IMR-90 (cell line): ENCODE results near the gene QRFP. TPM values are rescaled to one million over a fixed set of nuclear protein-coding genes. Genes with fewer than 3 reads are reported as not detected.

ENCODE experiments used
- ATAC-seq: fragments of 200-7000 bp; cut with Tn5 transposase; 2 replicates; pipeline ENCODE4 v1.9.1; 2020; ENCODE audit warnings: low read depth, mild to moderate bottlenecking, moderate library complexity
- BruUV-seq: library from RNA; stranded (reverse); fragments of 400-500 nt; replicated peaks from 2 replicates; lab custom pipeline; 2021; lab: Mats Ljungman, UMichigan
- CTCF ChIA-PET: fragments of 300-600 bp; formaldehyde crosslinking; extraction: SDS; loops from one replicate; lab custom pipeline; 2021; ENCODE audit warnings: antibody characterized with exemption; lab: Yijun Ruan, JAX
- POLR2A ChIA-PET: fragments of 300-600 bp; sonication (Branson Sonifier 250); formaldehyde crosslinking; loops from one replicate; lab custom pipeline; 2022; ENCODE audit warnings: antibody characterized with exemption; ENCODE audit not compliant: unreplicated experiment; lab: Charles Lee
- DNase-seq: peaks from one replicate; pipeline ENCODE4 v3.0.0; 2013
- H2AFZ ChIP-seq: replicated peaks from 2 replicates; pipeline ENCODE3; 2013; ENCODE audit warnings: low read length, mild to moderate bottlenecking; ENCODE audit not compliant: poor library complexity
- H2AK5ac ChIP-seq: 2 replicates; pipeline ENCODE4 v1.6.1; 2013; ENCODE audit warnings: low read depth, low read length, inconsistent platforms
- H2AK9ac ChIP-seq: replicated peaks from 2 replicates; pipeline ENCODE3; 2013; ENCODE audit warnings: mild to moderate bottlenecking, low read depth, low read length, moderate library complexity; ENCODE audit not compliant: poor library complexity
- H2BK120ac ChIP-seq: 2 replicates; pipeline ENCODE4 v1.6.1; 2013; ENCODE audit warnings: low read depth, low read length, inconsistent platforms
- H2BK15ac ChIP-seq: 3 replicates; pipeline ENCODE4 v1.6.1; 2013; ENCODE audit warnings: low read depth, low read length, inconsistent platforms
- H2BK20ac ChIP-seq: 2 replicates; pipeline ENCODE4 v1.6.1; 2013; ENCODE audit warnings: low read depth, mild to moderate bottlenecking, inconsistent platforms, low read length, moderate library complexity
- H2BK5ac ChIP-seq: 2 replicates; pipeline ENCODE4 v1.6.1; 2013; ENCODE audit warnings: mild to moderate bottlenecking, low read depth, low read length, inconsistent platforms; ENCODE audit not compliant: poor library complexity, severe bottlenecking
- H3K14ac ChIP-seq: replicated peaks from 2 replicates; pipeline ENCODE4 v1.6.1; 2013; ENCODE audit warnings: low read depth, low read length, inconsistent platforms
- H3K18ac ChIP-seq: 2 replicates; pipeline ENCODE4 v1.6.1; 2013; ENCODE audit warnings: low read depth, low read length, control low read depth
- H3K23ac ChIP-seq: 2 replicates; pipeline ENCODE4 v1.6.1; 2013; ENCODE audit warnings: low read depth, low read length, inconsistent platforms
- H3K27ac ChIP-seq: 2 replicates; pipeline ENCODE4 v1.5.1; 2013; ENCODE audit warnings: mild to moderate bottlenecking, control low read depth, low read length; ENCODE audit not compliant: insufficient read depth
- H3K27me3 ChIP-seq: 2 replicates; pipeline ENCODE4 v1.6.1; 2013; ENCODE audit warnings: low read length; ENCODE audit not compliant: control insufficient read depth, insufficient read depth
- H3K36me3 ChIP-seq: 2 replicates; pipeline ENCODE4 v1.6.1; 2013; ENCODE audit warnings: low read length, mixed read lengths; ENCODE audit not compliant: control insufficient read depth, insufficient read depth
- H3K4ac ChIP-seq: 2 replicates; pipeline ENCODE4 v1.6.1; 2013; ENCODE audit warnings: low read depth, low read length, inconsistent platforms
- H3K4me1 ChIP-seq: 2 replicates; pipeline ENCODE4 v1.6.1; 2013; ENCODE audit warnings: low read length, mixed read lengths; ENCODE audit not compliant: control insufficient read depth, insufficient read depth
- H3K4me2 ChIP-seq: 2 replicates; pipeline ENCODE4 v1.6.1; 2013; ENCODE audit warnings: low read depth, mild to moderate bottlenecking, control low read depth, low read length, moderate library complexity
- H3K4me3 ChIP-seq: 2 replicates; pipeline ENCODE4 v1.5.1; 2013; ENCODE audit warnings: low read depth, mild to moderate bottlenecking, control low read depth, low read length, moderate library complexity; ENCODE audit not compliant: insufficient read depth
- H3K56ac ChIP-seq: 2 replicates; pipeline ENCODE4 v1.6.1; 2013; ENCODE audit warnings: low read length, inconsistent platforms; ENCODE audit not compliant: insufficient read depth; ENCODE audit errors: extremely low read depth
- H3K79me1 ChIP-seq, 2 experiments: 2 replicates each; pipeline ENCODE4 v1.6.1; 2013; ENCODE audit warnings: low read length in 2 of 2, inconsistent platforms in 1 of 2, low read depth in 1 of 2
- H3K9ac ChIP-seq: 2 replicates; pipeline ENCODE4 v1.6.1; 2013; ENCODE audit warnings: low read depth, low read length, control low read depth
- H3K9me1 ChIP-seq: 2 replicates; pipeline ENCODE4 v1.6.1; 2013; ENCODE audit warnings: low read length, inconsistent platforms; ENCODE audit not compliant: insufficient read depth
- H3K9me3 ChIP-seq: 2 replicates; pipeline ENCODE4 v1.6.1; 2013; ENCODE audit warnings: low read length; ENCODE audit not compliant: control insufficient read depth, insufficient read depth
- H4K20me1 ChIP-seq: 2 replicates; pipeline ENCODE4 v1.6.1; 2013; ENCODE audit warnings: low read length, inconsistent platforms; ENCODE audit not compliant: insufficient read depth
- H4K5ac ChIP-seq: 2 replicates; pipeline ENCODE4 v1.6.1; 2013; ENCODE audit warnings: mild to moderate bottlenecking, low read depth, low read length, control low read depth
- H4K8ac ChIP-seq, 2 experiments: 2 replicates each; pipeline ENCODE4 v1.6.1; 2013; ENCODE audit warnings: low read depth in 2 of 2, low read length in 2 of 2, control low read depth in 1 of 2, inconsistent platforms in 1 of 2
- H4K91ac ChIP-seq: 2 replicates; pipeline ENCODE4 v1.6.1; 2013; ENCODE audit warnings: low read depth, low read length, inconsistent platforms; ENCODE audit not compliant: insufficient read depth
- CHD1 ChIP-seq: IDR thresholded peaks from 2 replicates; pipeline ENCODE4 v1.6.1; 2012; ENCODE audit warnings: low read depth, low read length, improper control_type of control experiment
- CTCF ChIP-seq: conservative IDR thresholded peaks from 2 replicates; pipeline ENCODE4 v1.5.1; 2012; ENCODE audit warnings: mild to moderate bottlenecking, low read depth, low read length, improper control_type of control experiment
- ELK1 ChIP-seq: fragments of 150-350 bp; IDR thresholded peaks from 2 replicates; pipeline ENCODE4 v1.6.1; 2016; ENCODE audit warnings: low read depth, mild to moderate bottlenecking, low read length, moderate library complexity, borderline replicate concordance
- MAZ ChIP-seq: IDR thresholded peaks from 2 replicates; pipeline ENCODE4 v1.6.1; 2012; ENCODE audit warnings: low read depth, mild to moderate bottlenecking, low read length, improper control_type of control experiment, moderate library complexity, borderline replicate concordance
- MXI1 ChIP-seq: IDR thresholded peaks from 2 replicates; pipeline ENCODE4 v1.6.1; 2012; ENCODE audit warnings: low read depth, mild to moderate bottlenecking, low read length, moderate library complexity, borderline replicate concordance
- RAD21 ChIP-seq: IDR thresholded peaks from 2 replicates; pipeline ENCODE4 v1.6.1; 2012; ENCODE audit warnings: low read length, improper control_type of control experiment
- RCOR1 ChIP-seq: IDR thresholded peaks from 2 replicates; pipeline ENCODE4 v1.6.1; 2012; ENCODE audit warnings: mild to moderate bottlenecking, low read length, improper control_type of control experiment; ENCODE audit not compliant: insufficient replicate concordance
- SMC3 ChIP-seq: fragments of 150-350 bp; IDR thresholded peaks from 2 replicates; pipeline ENCODE4 v1.6.1; 2016; ENCODE audit warnings: low read depth, mild to moderate bottlenecking, antibody characterized with exemption, low read length, moderate library complexity
- USF2 ChIP-seq: fragments of 150-350 bp; IDR thresholded peaks from 2 replicates; pipeline ENCODE4 v1.6.1; 2017; ENCODE audit warnings: mild to moderate bottlenecking, antibody characterized with exemption, low read length, low read depth
- WGBS, 2 experiments: methylation state at CpG; one replicate each; pipeline versions ENCODE4 v1.1.5 to v1.1.7; 2013; ENCODE audit warnings: missing lambda C conversion rate in 2 of 2; ENCODE audit not compliant: insufficient read length in 1 of 2; ENCODE audit errors: extremely low coverage in 2 of 2; 5-methylcytosine and 5-hydroxymethylcytosine counted together
- dilution Hi-C: fragments of 300-500 bp; cut with HindIII; formaldehyde crosslinking; loops from one replicate; pipeline ENCODE4 v1.14.3; 2018; ENCODE audit warnings: low sequenced_read_pairs; ENCODE audit not compliant: unreplicated experiment
- in situ Hi-C: fragments of 300-500 bp; cut with MboI; formaldehyde crosslinking; loops from 3 replicates; pipeline ENCODE4 v1.14.3; 2019; ENCODE audit warnings: low sequenced_read_pairs, inconsistent platforms, mixed read lengths
- intact Hi-C: fragments of 100-400 bp; cut with micrococcal nuclease; formaldehyde crosslinking; loops from 2 replicates; pipeline ENCODE4 v1.10.0; 2022
- polyA plus RNA-seq, 3 experiments: library from polyadenylated mRNA; depleted of rRNA; stranded (reverse); fragments of >200 nt; gene quantifications; 2 replicates each; pipeline ENCODE4 v1.2.3, GENCODE V29; 2012; ENCODE audit warnings: low replicate concordance in 1 of 3
- total RNA-seq: library from RNA; depleted of rRNA; stranded (reverse); fragments of >200 nt; gene quantifications from 2 replicates; pipeline ENCODE4 v1.2.3, GENCODE V29; 2012

QRFP gene
- total and polyA plus RNA-seq, 2 of the 4 experiments (the other 2 are of a cell fraction), result not detected

DNA sequence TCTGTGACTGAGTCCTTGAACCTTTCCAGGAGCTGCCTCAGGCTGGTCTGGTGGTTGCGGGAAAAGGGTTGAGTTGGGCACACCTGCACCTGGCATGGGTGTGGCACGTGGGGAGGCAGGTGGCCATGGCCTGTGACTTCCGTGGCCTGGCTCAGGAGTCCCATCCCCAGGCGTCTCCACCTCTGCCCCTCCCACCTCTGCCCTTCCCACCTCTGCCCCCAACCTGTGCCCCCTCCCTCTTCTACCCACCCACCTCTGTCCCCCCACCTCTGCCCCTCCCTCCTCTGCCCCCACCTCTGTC is 1.9 kb upstream of the QRFP start:
- H3K4me2 ChIP-seq, result no peak overlapping the region
- no TSS peak for BruUV-seq
- CTCF ChIA-PET, result no interaction called here

More for the DNA sequence above, 1.9 kb upstream of the QRFP start:
- POLR2A ChIA-PET, result no interaction called here
- Histone ChIP-seq H3K36me3 (peaks cover 6% of the 10 kb centered on the region; the same call in 1 of the 2 replicates), H3K56ac (no peak overlapping the region), H2BK20ac (no peak overlapping the region), H4K20me1 (peaks cover 10% of the 10 kb centered on the region), H3K14ac (no peak overlapping the region), H2AK9ac (no peak overlapping the region), H3K18ac (no peak overlapping the region), H3K9me1 (no peaks in the 10 kb centered on the region), H3K4me3 (no peak overlapping the region), H2AFZ (no peak overlapping the region), H2BK5ac (no peak overlapping the region), H2BK120ac (no peak overlapping the region), H3K9ac (no peak overlapping the region), H4K91ac (no peak overlapping the region), H2AK5ac (no peak overlapping the region), H3K27ac (no peak overlapping the region), H4K8ac (no peak overlapping the region), H3K23ac (no peak overlapping the region), H3K4me1 (no peaks in the 10 kb centered on the region), H2BK15ac (no peak overlapping the region), H3K79me1 (no peaks in the 10 kb centered on the region), H3K27me3 (peaks cover 2% of the 10 kb centered on the region; the same call in 1 of the 2 replicates), H3K9me3 (no peaks in the 10 kb centered on the region), H3K4ac (no peak overlapping the region), H4K5ac (no peak overlapping the region)
- in situ Hi-C loops, result no loop called here
- dilution Hi-C loops, result no loop called here
- DNase-seq (no peak), ATAC-seq (no peak)
- WGBS, 2 experiments, result no CpG with 5 or more reads among the region's 4 CpGs
- intact Hi-C loops, result no loop called here
- no peak for TF ChIP-seq SMC3
- TF ChIP-seq RAD21, result no peak
- no peak for TF ChIP-seq RCOR1
- no peak for TF ChIP-seq USF2
- TF ChIP-seq CTCF, result no peak
- no peak for TF ChIP-seq CHD1
- no peak for TF ChIP-seq MAZ
- no peak for TF ChIP-seq ELK1
- TF ChIP-seq MXI1, result no peak
